Measurements from ENCODE around the gene LYRM1. TPM values are rescaled to one million over a fixed set of nuclear protein-coding genes. Genes with fewer than 3 reads are reported as not detected.
A peak's percentile ranks its signal among the peaks of the same experiment; 100 is the strongest.

Gene LYRM1
- polyA plus RNA-seq, 1 donor from 2014 or later: 125 TPM

DNA sequence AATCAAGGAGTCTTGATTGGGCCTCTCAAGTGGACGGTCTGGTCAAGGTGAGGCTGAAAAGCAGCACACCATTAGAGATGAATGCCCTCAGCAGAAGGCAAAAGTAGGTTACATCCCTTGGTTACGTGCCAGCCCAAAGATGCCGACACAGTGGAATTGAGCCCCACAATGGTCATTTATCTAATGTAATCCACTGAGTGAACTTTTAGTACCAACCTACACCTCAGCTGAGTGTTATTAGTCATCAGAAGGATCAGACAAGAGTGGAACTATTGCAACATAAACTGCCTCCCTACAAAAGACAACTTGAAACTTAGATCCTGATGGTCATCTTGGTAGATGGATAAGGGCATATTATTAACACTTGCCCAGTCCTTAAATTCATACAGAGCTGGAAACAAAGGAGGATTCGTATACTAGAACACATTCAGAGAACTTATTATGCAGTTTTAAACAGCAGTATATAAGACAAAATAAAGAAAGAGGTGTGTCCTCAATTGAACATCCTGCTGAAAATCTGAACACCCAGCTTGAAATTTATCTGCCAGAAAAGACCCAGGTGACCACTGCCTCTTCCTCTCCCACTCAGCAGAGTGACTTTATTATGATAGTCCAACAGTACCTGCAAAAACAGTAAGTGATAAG, 3.2 kb upstream of the LYRM1 start:
- Histone ChIP-seq H3K27ac (ENCODE audit: low read length) (no peak overlapping the region), H3K9me3 (ENCODE audit: low read length) (no peaks in the 10 kb centered on the region), H3K36me3 (ENCODE audit: insufficient read depth, low read length) (no peaks in the 10 kb centered on the region), H3K9me2 (ENCODE audit: insufficient read depth, low read length) (no peaks in the 10 kb centered on the region), H2AFZ (ENCODE audit: low read depth, low read length) (no peak overlapping the region), H3K4me3 (ENCODE audit: low read length) (peak overlapping the region; percentile 83), H3F3A (ENCODE audit: insufficient read depth, low read length, poor library complexity, severe bottlenecking) (no peaks in the 10 kb centered on the region), H3K4me2 (ENCODE audit: low read length) (peak overlapping the region; percentile 75), H3K79me2 (replicated peaks; ENCODE audit: insufficient read depth, low read length) (peaks cover 54% of the 10 kb centered on the region), H4K20me1 (ENCODE audit: insufficient read depth) (no peaks in the 10 kb centered on the region), H3K9ac (ENCODE audit: low read length) (no peak overlapping the region), H3K27me3 (ENCODE audit: insufficient read depth, low read depth, low read length) (no peaks in the 10 kb centered on the region)
- TF ChIP-seq, protein P1, sequence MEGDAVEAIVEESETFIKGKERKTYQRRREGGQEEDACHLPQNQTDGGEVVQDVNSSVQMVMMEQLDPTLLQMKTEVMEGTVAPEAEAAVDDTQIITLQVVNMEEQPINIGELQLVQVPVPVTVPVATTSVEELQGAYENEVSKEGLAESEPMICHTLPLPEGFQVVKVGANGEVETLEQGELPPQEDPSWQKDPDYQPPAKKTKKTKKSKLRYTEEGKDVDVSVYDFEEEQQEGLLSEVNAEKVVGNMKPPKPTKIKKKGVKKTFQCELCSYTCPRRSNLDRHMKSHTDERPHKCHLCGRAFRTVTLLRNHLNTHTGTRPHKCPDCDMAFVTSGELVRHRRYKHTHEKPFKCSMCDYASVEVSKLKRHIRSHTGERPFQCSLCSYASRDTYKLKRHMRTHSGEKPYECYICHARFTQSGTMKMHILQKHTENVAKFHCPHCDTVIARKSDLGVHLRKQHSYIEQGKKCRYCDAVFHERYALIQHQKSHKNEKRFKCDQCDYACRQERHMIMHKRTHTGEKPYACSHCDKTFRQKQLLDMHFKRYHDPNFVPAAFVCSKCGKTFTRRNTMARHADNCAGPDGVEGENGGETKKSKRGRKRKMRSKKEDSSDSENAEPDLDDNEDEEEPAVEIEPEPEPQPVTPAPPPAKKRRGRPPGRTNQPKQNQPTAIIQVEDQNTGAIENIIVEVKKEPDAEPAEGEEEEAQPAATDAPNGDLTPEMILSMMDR (IDR thresholded peaks at IDR 0.05; ENCODE audit: poor library complexity, severe bottlenecking): no peak
- TF ChIP-seq, protein P2, sequence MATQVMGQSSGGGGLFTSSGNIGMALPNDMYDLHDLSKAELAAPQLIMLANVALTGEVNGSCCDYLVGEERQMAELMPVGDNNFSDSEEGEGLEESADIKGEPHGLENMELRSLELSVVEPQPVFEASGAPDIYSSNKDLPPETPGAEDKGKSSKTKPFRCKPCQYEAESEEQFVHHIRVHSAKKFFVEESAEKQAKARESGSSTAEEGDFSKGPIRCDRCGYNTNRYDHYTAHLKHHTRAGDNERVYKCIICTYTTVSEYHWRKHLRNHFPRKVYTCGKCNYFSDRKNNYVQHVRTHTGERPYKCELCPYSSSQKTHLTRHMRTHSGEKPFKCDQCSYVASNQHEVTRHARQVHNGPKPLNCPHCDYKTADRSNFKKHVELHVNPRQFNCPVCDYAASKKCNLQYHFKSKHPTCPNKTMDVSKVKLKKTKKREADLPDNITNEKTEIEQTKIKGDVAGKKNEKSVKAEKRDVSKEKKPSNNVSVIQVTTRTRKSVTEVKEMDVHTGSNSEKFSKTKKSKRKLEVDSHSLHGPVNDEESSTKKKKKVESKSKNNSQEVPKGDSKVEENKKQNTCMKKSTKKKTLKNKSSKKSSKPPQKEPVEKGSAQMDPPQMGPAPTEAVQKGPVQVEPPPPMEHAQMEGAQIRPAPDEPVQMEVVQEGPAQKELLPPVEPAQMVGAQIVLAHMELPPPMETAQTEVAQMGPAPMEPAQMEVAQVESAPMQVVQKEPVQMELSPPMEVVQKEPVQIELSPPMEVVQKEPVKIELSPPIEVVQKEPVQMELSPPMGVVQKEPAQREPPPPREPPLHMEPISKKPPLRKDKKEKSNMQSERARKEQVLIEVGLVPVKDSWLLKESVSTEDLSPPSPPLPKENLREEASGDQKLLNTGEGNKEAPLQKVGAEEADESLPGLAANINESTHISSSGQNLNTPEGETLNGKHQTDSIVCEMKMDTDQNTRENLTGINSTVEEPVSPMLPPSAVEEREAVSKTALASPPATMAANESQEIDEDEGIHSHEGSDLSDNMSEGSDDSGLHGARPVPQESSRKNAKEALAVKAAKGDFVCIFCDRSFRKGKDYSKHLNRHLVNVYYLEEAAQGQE (IDR thresholded peaks at IDR 0.05; ENCODE audit: borderline replicate concordance): no peak
- TF ChIP-seq EP300 (conservative IDR thresholded peaks at IDR 0.05; ENCODE audit: poor library complexity, severe bottlenecking) (no peak), TAF1 (IDR thresholded peaks at IDR 0.05; ENCODE audit: low read depth) (no peak)

DNA sequence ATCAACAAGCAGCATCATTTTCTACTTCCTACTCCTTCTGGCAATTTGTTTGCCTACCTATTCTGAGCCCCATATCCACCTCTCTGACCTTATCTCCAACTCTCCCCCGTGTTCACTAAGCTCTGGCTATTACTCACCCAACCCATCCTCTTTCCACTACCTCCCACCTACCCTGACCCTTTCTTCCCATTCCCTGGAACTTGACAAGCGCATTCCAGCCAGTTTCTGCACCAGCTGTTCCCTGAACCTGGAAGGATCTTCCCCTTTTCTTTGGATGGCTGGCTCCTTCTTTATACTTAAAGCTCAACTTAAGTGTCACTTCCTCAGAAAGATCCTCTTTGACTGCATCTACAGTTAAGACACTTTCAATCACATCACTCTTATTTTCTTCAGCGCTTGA, 2.6 kb upstream of the LYRM1 start:
- Histone ChIP-seq H3K36me3 (ENCODE audit: insufficient read depth, low read length) (no peaks in the 10 kb centered on the region), H3K9me2 (ENCODE audit: insufficient read depth, low read length) (no peaks in the 10 kb centered on the region), H3K27ac (ENCODE audit: low read length) (no peak overlapping the region), H3K27me3 (ENCODE audit: insufficient read depth, low read depth, low read length) (no peaks in the 10 kb centered on the region), H3K4me3 (ENCODE audit: low read length) (peak overlapping the region; percentile 83), H3K4me2 (ENCODE audit: low read length) (peak overlapping the region; percentile 75), H3K79me2 (replicated peaks; ENCODE audit: insufficient read depth, low read length) (peaks cover 54% of the 10 kb centered on the region), H3K9me3 (ENCODE audit: low read length) (no peaks in the 10 kb centered on the region), H3F3A (ENCODE audit: insufficient read depth, low read length, poor library complexity, severe bottlenecking) (no peaks in the 10 kb centered on the region), H2AFZ (ENCODE audit: low read depth, low read length) (no peak overlapping the region), H3K9ac (ENCODE audit: low read length) (peak overlapping the region; percentile 16), H4K20me1 (ENCODE audit: insufficient read depth) (no peaks in the 10 kb centered on the region)
- TF ChIP-seq SMC3 (conservative IDR thresholded peaks at IDR 0.05; ENCODE audit: poor library complexity) (no peak), MXI1 (conservative IDR thresholded peaks at IDR 0.05; ENCODE audit: poor library complexity, severe bottlenecking) (no peak), RAD21 (conservative IDR thresholded peaks at IDR 0.05) (no peak), POLR2AphosphoS5 (IDR thresholded peaks at IDR 0.05) (no peak), EZH2 (IDR thresholded peaks at IDR 0.05; ENCODE audit: borderline replicate concordance, insufficient read depth, low read length, poor library complexity, severe bottlenecking) (no peak), TAF1 (IDR thresholded peaks at IDR 0.05; ENCODE audit: low read depth) (no peak), EP300 (conservative IDR thresholded peaks at IDR 0.05; ENCODE audit: poor library complexity, severe bottlenecking) (no peak)
- TF ChIP-seq, protein P1 (IDR thresholded peaks at IDR 0.05; ENCODE audit: poor library complexity, severe bottlenecking): no peak
- TF ChIP-seq, protein P2 (IDR thresholded peaks at IDR 0.05; ENCODE audit: borderline replicate concordance): no peak

Data from neural cell (in vitro differentiated cells).